Measurements from ENCODE around the gene MMP14. TPM values are rescaled to one million over a fixed set of nuclear protein-coding genes. Genes with fewer than 3 reads are reported as not detected.

MMP14 gene
- total and polyA plus RNA-seq, 2 experiments from 2014 or later: 1.8 to 48.1 TPM

GRCh38 chr14:22808388-22809209 is 27.8 kb upstream of the MMP14 start:
- Histone ChIP-seq H3K9me3 (ENCODE audit: low read depth) (no peaks in the 10 kb centered on the region), H3K27ac (no peak overlapping the region), H3K4me1 (ENCODE audit: low read depth) (no peaks in the 10 kb centered on the region), H3K27me3 (no peaks in the 10 kb centered on the region), H3K36me3 (no peaks in the 10 kb centered on the region), H3K4me3 (no peak overlapping the region)
- TF ChIP-seq CTCF (IDR thresholded peaks at IDR 0.05; ENCODE audit: low read depth, low read length): no peak
- DNase-seq (ENCODE audit: low read depth in 1 of 2, low spot score in 1 of 2): no peak

- no peak overlapping the region for H3K4me3 ChIP-seq
- no peaks in the 10 kb centered on the region for H3K4me1 ChIP-seq (ENCODE audit: low read depth)
- H3K27ac ChIP-seq: no peak overlapping the region
- no peaks in the 10 kb centered on the region for H3K36me3 ChIP-seq
- H3K27me3 ChIP-seq: no peaks in the 10 kb centered on the region
- H3K9me3 ChIP-seq (ENCODE audit: low read depth): no peaks in the 10 kb centered on the region
- peak in 1 of 2 donors; percentile 29 for DNase-seq (ENCODE audit: low read depth in 1 of 2, low spot score in 1 of 2)
- no peak for TF ChIP-seq CTCF (IDR thresholded peaks at IDR 0.05; ENCODE audit: low read depth, low read length)
Measured at GRCh38 chr14:22811722-22812121, 24.7 kb upstream of the MMP14 start.

- no peaks in the 10 kb centered on the region for H3K27me3 ChIP-seq
- DNase-seq (ENCODE audit: low read depth in 1 of 2, low spot score in 1 of 2): no peak
- TF ChIP-seq CTCF (IDR thresholded peaks at IDR 0.05; ENCODE audit: low read depth, low read length): no peak
- H3K36me3 ChIP-seq: no peaks in the 10 kb centered on the region
- no peak overlapping the region for H3K27ac ChIP-seq
- H3K9me3 ChIP-seq (ENCODE audit: low read depth): no peaks in the 10 kb centered on the region
- H3K4me1 ChIP-seq (ENCODE audit: low read depth): no peaks in the 10 kb centered on the region
- H3K4me3 ChIP-seq: no peak overlapping the region
Measured at GRCh38 chr14:22812744-22813143, 23.6 kb upstream of the MMP14 start.

- no peak overlapping the region for H3K4me3 ChIP-seq
- H3K27me3 ChIP-seq: no peaks in the 10 kb centered on the region
- H3K27ac ChIP-seq: no peak overlapping the region
- no peaks in the 10 kb centered on the region for H3K9me3 ChIP-seq (ENCODE audit: low read depth)
- H3K36me3 ChIP-seq: no peaks in the 10 kb centered on the region
- H3K4me1 ChIP-seq (ENCODE audit: low read depth): no peaks in the 10 kb centered on the region
- no peak for DNase-seq (ENCODE audit: low read depth in 1 of 2, low spot score in 1 of 2)
- no peak for TF ChIP-seq CTCF (IDR thresholded peaks at IDR 0.05; ENCODE audit: low read depth, low read length)
Measured at GRCh38 chr14:22813145-22813544, 23.2 kb upstream of the MMP14 start.

GRCh38 chr14:22814373-22814772 is 22.0 kb upstream of the MMP14 start:
- Histone ChIP-seq H3K4me1 (ENCODE audit: low read depth) (peaks cover 2% of the 10 kb centered on the region), H3K36me3 (no peaks in the 10 kb centered on the region), H3K4me3 (no peak overlapping the region), H3K27me3 (no peaks in the 10 kb centered on the region), H3K27ac (no peak overlapping the region), H3K9me3 (ENCODE audit: low read depth) (no peaks in the 10 kb centered on the region)
- TF ChIP-seq CTCF (IDR thresholded peaks at IDR 0.05; ENCODE audit: low read depth, low read length): no peak
- no peak for DNase-seq (ENCODE audit: low read depth in 1 of 2, low spot score in 1 of 2)
